ENCODE data around the gene PSD2. TPM values are rescaled to one million over a fixed set of nuclear protein-coding genes. Genes with fewer than 3 reads are reported as not detected.

PSD2 gene
- total and polyA plus RNA-seq, 2 of the 13 experiments (the other 11 are each of a cell fraction or from before 2014, with no cell fraction given) = 0.07 TPM; not detected in 1

DNA sequence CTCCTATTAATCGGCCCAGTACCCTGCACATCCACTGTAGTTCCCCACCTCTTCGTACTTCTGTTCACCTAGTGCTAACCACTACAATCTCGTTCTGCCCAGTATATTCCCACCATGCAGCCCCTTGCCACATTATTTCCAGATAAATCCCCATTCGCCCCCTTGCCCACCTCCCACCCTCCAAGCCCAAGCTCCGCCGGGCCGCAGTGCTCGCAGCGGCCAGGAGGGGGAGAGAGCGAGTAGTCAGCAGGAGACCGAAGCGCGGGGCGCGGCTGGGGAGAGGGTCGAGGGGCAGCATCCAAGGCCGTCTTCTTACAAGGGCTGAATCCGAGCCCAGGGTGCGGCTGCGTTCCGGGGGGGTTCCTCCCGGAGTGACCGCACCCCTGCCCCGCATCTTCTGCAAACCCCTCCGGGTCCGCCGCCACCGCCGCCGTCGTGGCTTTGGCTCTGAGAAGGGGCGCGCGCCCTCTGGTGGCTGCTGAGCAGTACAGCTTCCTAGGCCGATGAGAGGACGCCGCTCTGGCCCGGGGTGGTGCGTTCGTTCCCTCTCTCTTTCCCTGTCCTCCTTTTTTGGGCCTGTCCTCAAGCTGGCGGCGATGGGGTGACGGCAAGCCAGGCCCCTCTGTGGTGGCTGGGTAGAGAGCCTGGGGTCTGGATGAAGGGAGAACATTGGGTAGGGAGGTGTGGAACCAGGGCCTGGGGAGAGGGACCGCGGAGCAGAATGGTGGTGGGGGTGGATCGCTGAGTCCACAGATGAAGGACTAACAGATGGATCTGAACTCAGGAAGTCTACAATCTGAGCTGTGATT is 30.0 kb upstream of the PSD2 start (continued):
- TF ChIP-seq FOXK1 (CRISPR knock-in tag; IDR thresholded peaks at IDR 0.05; ENCODE audit: borderline replicate concordance, low read depth) = 0 out of 2 replicates have a peak, but pooled peaks have one; percentile 14
- TF ChIP-seq TBX3 (IDR thresholded peaks at IDR 0.05; ENCODE audit: borderline replicate concordance) = no peak
- TF ChIP-seq, protein P1, sequence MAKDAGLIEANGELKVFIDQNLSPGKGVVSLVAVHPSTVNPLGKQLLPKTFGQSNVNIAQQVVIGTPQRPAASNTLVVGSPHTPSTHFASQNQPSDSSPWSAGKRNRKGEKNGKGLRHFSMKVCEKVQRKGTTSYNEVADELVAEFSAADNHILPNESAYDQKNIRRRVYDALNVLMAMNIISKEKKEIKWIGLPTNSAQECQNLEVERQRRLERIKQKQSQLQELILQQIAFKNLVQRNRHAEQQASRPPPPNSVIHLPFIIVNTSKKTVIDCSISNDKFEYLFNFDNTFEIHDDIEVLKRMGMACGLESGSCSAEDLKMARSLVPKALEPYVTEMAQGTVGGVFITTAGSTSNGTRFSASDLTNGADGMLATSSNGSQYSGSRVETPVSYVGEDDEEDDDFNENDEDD (CRISPR knock-in tag; IDR thresholded peaks at IDR 0.05; ENCODE audit: borderline replicate concordance) = peak; percentile 59; the same call in 1 of the 2 replicates
- no peak for TF ChIP-seq ZNF773 (CRISPR knock-in tag; IDR thresholded peaks at IDR 0.05; ENCODE audit: borderline replicate concordance)
- TF ChIP-seq ZNF264 (CRISPR knock-in tag; IDR thresholded peaks at IDR 0.05) = 0 out of 2 replicates have a peak, but pooled peaks have one; percentile 46
- TF ChIP-seq PHF5A (CRISPR knock-in tag; IDR thresholded peaks at IDR 0.05; ENCODE audit: low read depth, unreplicated experiment) = no peak
- TF ChIP-seq JUND (CRISPR knock-in tag; IDR thresholded peaks at IDR 0.05) = no peak
- TF ChIP-seq IKZF1 (IDR thresholded peaks at IDR 0.05) = no peak
- TF ChIP-seq ZFY (CRISPR knock-in tag; IDR thresholded peaks at IDR 0.05) = peak; percentile 54; the same call in 1 of the 2 replicates
- TF ChIP-seq PITX1 (CRISPR knock-in tag; IDR thresholded peaks at IDR 0.05) = peak; percentile 66; the same call in 1 of the 2 replicates
- TF ChIP-seq KDM3A (CRISPR knock-in tag; IDR thresholded peaks at IDR 0.05; ENCODE audit: low read depth) = peak; percentile 89
- TF ChIP-seq MTF1 (CRISPR knock-in tag; IDR thresholded peaks at IDR 0.05) = no peak
- no peak for TF ChIP-seq ZZZ3 (CRISPR knock-in tag; IDR thresholded peaks at IDR 0.05; ENCODE audit: borderline replicate concordance)
- TF ChIP-seq ZMYM4 (CRISPR knock-in tag; IDR thresholded peaks at IDR 0.05) = peak; percentile 73
- TF ChIP-seq ZFP62 (CRISPR knock-in tag; IDR thresholded peaks at IDR 0.05) = no peak
- TF ChIP-seq CC2D1A (CRISPR knock-in tag; IDR thresholded peaks at IDR 0.05) = 0 out of 2 replicates have a peak, but pooled peaks have one; percentile 33
- TF ChIP-seq TP53 (CRISPR knock-in tag; conservative IDR thresholded peaks at IDR 0.05) = no peak
- peak; percentile 36 for TF ChIP-seq HNRNPLL (IDR thresholded peaks at IDR 0.05; ENCODE audit: low read depth, low read length, poor library complexity, severe bottlenecking)
- peak; percentile 74; the same call in 1 of the 2 replicates for TF ChIP-seq KLF6 (CRISPR knock-in tag; IDR thresholded peaks at IDR 0.05)
- no peak for TF ChIP-seq ZNF782 (CRISPR knock-in tag; IDR thresholded peaks at IDR 0.05; ENCODE audit: borderline replicate concordance)
- peak; percentile 60; the same call in 1 of the 2 replicates for TF ChIP-seq ZFP37 (CRISPR knock-in tag; IDR thresholded peaks at IDR 0.05; ENCODE audit: borderline replicate concordance)
- peak; percentile 22; the same call in 1 of the 2 replicates for TF ChIP-seq SAP130 (CRISPR knock-in tag; IDR thresholded peaks at IDR 0.05; ENCODE audit: low read depth)
- TF ChIP-seq, protein P2, sequence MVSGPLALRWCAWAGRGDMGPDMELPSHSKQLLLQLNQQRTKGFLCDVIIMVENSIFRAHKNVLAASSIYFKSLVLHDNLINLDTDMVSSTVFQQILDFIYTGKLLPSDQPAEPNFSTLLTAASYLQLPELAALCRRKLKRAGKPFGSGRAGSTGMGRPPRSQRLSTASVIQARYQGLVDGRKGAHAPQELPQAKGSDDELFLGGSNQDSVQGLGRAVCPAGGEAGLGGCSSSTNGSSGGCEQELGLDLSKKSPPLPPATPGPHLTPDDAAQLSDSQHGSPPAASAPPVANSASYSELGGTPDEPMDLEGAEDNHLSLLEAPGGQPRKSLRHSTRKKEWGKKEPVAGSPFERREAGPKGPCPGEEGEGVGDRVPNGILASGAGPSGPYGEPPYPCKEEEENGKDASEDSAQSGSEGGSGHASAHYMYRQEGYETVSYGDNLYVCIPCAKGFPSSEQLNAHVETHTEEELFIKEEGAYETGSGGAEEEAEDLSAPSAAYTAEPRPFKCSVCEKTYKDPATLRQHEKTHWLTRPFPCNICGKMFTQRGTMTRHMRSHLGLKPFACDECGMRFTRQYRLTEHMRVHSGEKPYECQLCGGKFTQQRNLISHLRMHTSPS (CRISPR knock-in tag; IDR thresholded peaks at IDR 0.05; ENCODE audit: low read depth) = no peak; the same call in 1 of the 2 replicates
- no peak for TF ChIP-seq FOSL1 (CRISPR knock-in tag; IDR thresholded peaks at IDR 0.05; ENCODE audit: borderline replicate concordance)
- no peak for TF ChIP-seq ZNF629 (CRISPR knock-in tag; conservative IDR thresholded peaks at IDR 0.05)
- TF ChIP-seq CBX2 (IDR thresholded peaks at IDR 0.05; ENCODE audit: low read depth, low read length) = no peak
- TF ChIP-seq CBX2 (CRISPR knock-in tag; IDR thresholded peaks at IDR 0.05; ENCODE audit: low read depth) = no peak
- TF ChIP-seq ZMYM3 (CRISPR knock-in tag; IDR thresholded peaks at IDR 0.05) = peak; percentile 61
- TF ChIP-seq YY1 (IDR thresholded peaks at IDR 0.05; ENCODE audit: insufficient read depth, insufficient replicate concordance, low read depth, low read length) = peak; percentile 16
- TF ChIP-seq ZNF879 (CRISPR knock-in tag; IDR thresholded peaks at IDR 0.05) = no peak

Measured in HepG2 (cell line).